Measurements from ENCODE around the gene ABR.

DNA sequence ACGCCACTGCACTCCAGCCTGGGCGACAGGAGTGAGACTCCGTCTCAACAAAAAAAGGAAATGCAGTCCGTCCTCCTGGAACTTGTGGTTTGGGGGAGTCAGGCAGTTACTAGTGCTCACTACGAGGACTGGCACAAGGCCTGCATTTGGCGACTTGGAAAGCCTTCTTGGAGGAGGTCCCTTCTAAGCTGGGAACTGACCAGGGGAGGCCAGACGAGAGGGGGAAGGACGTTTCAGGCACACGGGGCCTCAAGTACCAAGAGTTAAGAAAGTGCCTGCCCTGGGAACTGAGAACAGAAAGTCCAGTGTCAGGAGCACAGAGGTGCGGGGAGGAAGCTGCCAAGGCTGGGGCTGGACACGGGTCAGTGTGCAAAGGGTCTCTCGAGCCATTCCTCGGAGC is 89.9 kb downstream of the ABR start:
- TF ChIP-seq CTCF (IDR thresholded peaks at IDR 0.05; ENCODE audit: poor library complexity, severe bottlenecking), result no peak
- TF ChIP-seq, protein P1, sequence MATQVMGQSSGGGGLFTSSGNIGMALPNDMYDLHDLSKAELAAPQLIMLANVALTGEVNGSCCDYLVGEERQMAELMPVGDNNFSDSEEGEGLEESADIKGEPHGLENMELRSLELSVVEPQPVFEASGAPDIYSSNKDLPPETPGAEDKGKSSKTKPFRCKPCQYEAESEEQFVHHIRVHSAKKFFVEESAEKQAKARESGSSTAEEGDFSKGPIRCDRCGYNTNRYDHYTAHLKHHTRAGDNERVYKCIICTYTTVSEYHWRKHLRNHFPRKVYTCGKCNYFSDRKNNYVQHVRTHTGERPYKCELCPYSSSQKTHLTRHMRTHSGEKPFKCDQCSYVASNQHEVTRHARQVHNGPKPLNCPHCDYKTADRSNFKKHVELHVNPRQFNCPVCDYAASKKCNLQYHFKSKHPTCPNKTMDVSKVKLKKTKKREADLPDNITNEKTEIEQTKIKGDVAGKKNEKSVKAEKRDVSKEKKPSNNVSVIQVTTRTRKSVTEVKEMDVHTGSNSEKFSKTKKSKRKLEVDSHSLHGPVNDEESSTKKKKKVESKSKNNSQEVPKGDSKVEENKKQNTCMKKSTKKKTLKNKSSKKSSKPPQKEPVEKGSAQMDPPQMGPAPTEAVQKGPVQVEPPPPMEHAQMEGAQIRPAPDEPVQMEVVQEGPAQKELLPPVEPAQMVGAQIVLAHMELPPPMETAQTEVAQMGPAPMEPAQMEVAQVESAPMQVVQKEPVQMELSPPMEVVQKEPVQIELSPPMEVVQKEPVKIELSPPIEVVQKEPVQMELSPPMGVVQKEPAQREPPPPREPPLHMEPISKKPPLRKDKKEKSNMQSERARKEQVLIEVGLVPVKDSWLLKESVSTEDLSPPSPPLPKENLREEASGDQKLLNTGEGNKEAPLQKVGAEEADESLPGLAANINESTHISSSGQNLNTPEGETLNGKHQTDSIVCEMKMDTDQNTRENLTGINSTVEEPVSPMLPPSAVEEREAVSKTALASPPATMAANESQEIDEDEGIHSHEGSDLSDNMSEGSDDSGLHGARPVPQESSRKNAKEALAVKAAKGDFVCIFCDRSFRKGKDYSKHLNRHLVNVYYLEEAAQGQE (IDR thresholded peaks at IDR 0.05; ENCODE audit: borderline replicate concordance), result no peak
